GM23248 (cell line): Measurements from ENCODE around the gene OMA1. TPM values are rescaled to one million over a fixed set of nuclear protein-coding genes. Genes with fewer than 3 reads are reported as not detected.

Source experiments
- DNase-seq: peaks from one replicate; pipeline ENCODE4 v3.0.0-alpha.2; 2015
- H2AFZ ChIP-seq: fragments of 200-600 bp; sonication (generic); 2 replicates; pipeline ENCODE4 v1.6.1; 2016; ENCODE audit warnings: antibody characterized with exemption
- H3F3A ChIP-seq: fragments of 200-600 bp; sonication (generic); 2 replicates; pipeline ENCODE4 v1.6.1; 2016; ENCODE audit warnings: mild to moderate bottlenecking, antibody characterized with exemption, mixed run types; ENCODE audit not compliant: insufficient read depth
- H3K27ac ChIP-seq: fragments of 200-600 bp; sonication (generic); 2 replicates; pipeline ENCODE4 v1.5.1; 2016; ENCODE audit warnings: mild to moderate bottlenecking
- H3K27me3 ChIP-seq: fragments of 200-600 bp; sonication (generic); replicated peaks from 2 replicates; pipeline ENCODE4 v1.6.1; 2016; ENCODE audit warnings: mild to moderate bottlenecking; ENCODE audit not compliant: insufficient read depth
- H3K36me3 ChIP-seq: fragments of 200-600 bp; sonication (generic); 2 replicates; pipeline ENCODE4 v1.6.1; 2016; ENCODE audit warnings: low read depth, mild to moderate bottlenecking
- H3K4me1 ChIP-seq: fragments of 200-600 bp; sonication (generic); 2 replicates; pipeline ENCODE4 v1.6.1; 2016; ENCODE audit warnings: mild to moderate bottlenecking; ENCODE audit not compliant: insufficient read depth
- H3K4me2 ChIP-seq: fragments of 200-600 bp; sonication (generic); one replicate; pipeline ENCODE4 v1.6.1; 2016; ENCODE audit warnings: mild to moderate bottlenecking; ENCODE audit not compliant: unreplicated experiment
- H3K4me3 ChIP-seq: fragments of 200-600 bp; sonication (generic); 2 replicates; pipeline ENCODE4 v1.5.1; 2016; ENCODE audit warnings: mild to moderate bottlenecking
- H3K79me2 ChIP-seq: fragments of 200-600 bp; sonication (generic); 2 replicates; pipeline ENCODE4 v1.6.1; 2016; ENCODE audit warnings: mild to moderate bottlenecking; ENCODE audit not compliant: insufficient read depth
- H3K9ac ChIP-seq: fragments of 200-600 bp; sonication (generic); 2 replicates; pipeline ENCODE4 v1.6.1; 2016; ENCODE audit warnings: mild to moderate bottlenecking
- H3K9me2 ChIP-seq: fragments of 200-600 bp; sonication (generic); 2 replicates; pipeline ENCODE4 v1.6.1; 2016; ENCODE audit warnings: mixed run types, mild to moderate bottlenecking, moderate library complexity; ENCODE audit not compliant: insufficient read depth
- H3K9me3 ChIP-seq: fragments of 200-600 bp; sonication (generic); one replicate; pipeline ENCODE4 v1.6.1; 2017; ENCODE audit warnings: low read depth
- H4K20me1 ChIP-seq: fragments of 200-600 bp; sonication (generic); 2 replicates; pipeline ENCODE4 v1.6.0; 2016; ENCODE audit not compliant: insufficient read depth
- EZH2 ChIP-seq: fragments of 200-600 bp; sonication (generic); IDR thresholded peaks from 2 replicates; pipeline ENCODE4 v1.6.1; 2018; ENCODE audit warnings: antibody characterized with exemption, mild to moderate bottlenecking; ENCODE audit not compliant: insufficient read depth, poor library complexity, severe bottlenecking
- EZH2phosphoT487 ChIP-seq: fragments of 200-600 bp; sonication (generic); IDR thresholded peaks from 2 replicates; pipeline ENCODE4 v1.6.1; 2018; ENCODE audit warnings: antibody characterized with exemption, moderate library complexity, mild to moderate bottlenecking, low read depth; ENCODE audit not compliant: insufficient read depth
- WGBS, 2 experiments: methylation state at CpG; one replicate each; pipeline ENCODE4 v1.1.6; 2015 to 2017; ENCODE audit warnings: low lambda C conversion rate in 2 of 2, low coverage in 1 of 2; ENCODE audit errors: missing lambda C conversion rate in 2 of 2; 5-methylcytosine and 5-hydroxymethylcytosine counted together
- in situ Hi-C: fragments of 300-500 bp; cut with MboI; formaldehyde crosslinking; loops from 2 replicates; pipeline ENCODE4 v1.15.0; 2020
- polyA plus RNA-seq: library from polyadenylated mRNA; unstranded; fragments of >200 nt; fragmentation: Nextera tagmentation; extraction: Ambion mirVana; gene quantifications from 2 replicates; pipeline ENCODE4 v1.2.1, GENCODE V29; 2016
- total RNA-seq: library from RNA; depleted of rRNA; stranded (reverse); fragments of >200 nt; shearing (Covaris generic); gene quantifications from 2 replicates; pipeline ENCODE4 v1.2.3, GENCODE V29; 2014

OMA1 gene
- total and polyA plus RNA-seq, 2 experiments from 2014 or later, result 13.2 to 14.0 TPM

GRCh38 chr1:58440696-58441095, 105.8 kb downstream of the OMA1 start:
- 0 out of 2 replicates have a peak, but pooled peaks cover 5% of the 10 kb centered on the region for H3F3A ChIP-seq
- no peaks in the 10 kb centered on the region for H3K9me3 ChIP-seq
- no peak overlapping the region for H3K9ac ChIP-seq
- no peak overlapping the region for H3K4me3 ChIP-seq
- no peak for TF ChIP-seq EZH2
- H3K4me2 ChIP-seq, result no peak overlapping the region
- 76 to 86% methylated on average over 5 of the region's 5 CpGs for WGBS, 2 experiments
- no peak for DNase-seq
- H3K9me2 ChIP-seq, result no peaks in the 10 kb centered on the region
- H2AFZ ChIP-seq, result no peak overlapping the region
- H3K27ac ChIP-seq, result no peak overlapping the region
- H3K27me3 ChIP-seq, result no peaks in the 10 kb centered on the region
- in situ Hi-C loops, result no loop called here
- no peaks in the 10 kb centered on the region; the same call in 1 of the 2 replicates for H3K4me1 ChIP-seq
- H3K36me3 ChIP-seq, result no peaks in the 10 kb centered on the region
- H3K79me2 ChIP-seq, result no peaks in the 10 kb centered on the region
- no peaks in the 10 kb centered on the region for H4K20me1 ChIP-seq

GRCh38 chr1:58439946-58440345, 106.6 kb downstream of the OMA1 start:
- Histone ChIP-seq H3K4me1 (peaks cover under 1% of the 10 kb centered on the region; the same call in 1 of the 2 replicates), H3F3A (0 out of 2 replicates have a peak, but pooled peaks cover 5% of the 10 kb centered on the region), H3K4me3 (no peak overlapping the region), H3K4me2 (no peak overlapping the region), H3K9ac (no peak overlapping the region), H4K20me1 (no peaks in the 10 kb centered on the region), H3K9me3 (no peaks in the 10 kb centered on the region), H2AFZ (no peak overlapping the region), H3K36me3 (no peaks in the 10 kb centered on the region), H3K27me3 (no peaks in the 10 kb centered on the region), H3K9me2 (no peaks in the 10 kb centered on the region), H3K27ac (no peak overlapping the region), H3K79me2 (no peaks in the 10 kb centered on the region)
- 41 to 54% methylated on average over 4 of the region's 4 CpGs for WGBS, 2 experiments
- peak; percentile 34 for DNase-seq
- no peak for TF ChIP-seq EZH2phosphoT487
- no peak for TF ChIP-seq EZH2
- in situ Hi-C loops, result no loop called here

GRCh38 chr1:58438468-58438867, 108.1 kb downstream of the OMA1 start:
- no peaks in the 10 kb centered on the region for H4K20me1 ChIP-seq
- TF ChIP-seq EZH2 (no peak), EZH2phosphoT487 (no peak)
- no peaks in the 10 kb centered on the region for H3K27me3 ChIP-seq
- no peaks in the 10 kb centered on the region for H3K9me3 ChIP-seq
- H3K36me3 ChIP-seq, result no peaks in the 10 kb centered on the region
- H3K4me1 ChIP-seq, result peaks cover 14% of the 10 kb centered on the region
- 61 to 67% methylated on average over 6 of the region's 6 CpGs for WGBS, 2 experiments
- H3F3A ChIP-seq, result peaks cover 10% of the 10 kb centered on the region; the same call in 1 of the 2 replicates
- no peak overlapping the region for H3K27ac ChIP-seq
- H3K79me2 ChIP-seq, result no peaks in the 10 kb centered on the region
- DNase-seq, result no peak
- H3K9me2 ChIP-seq, result no peaks in the 10 kb centered on the region
- no peak overlapping the region for H2AFZ ChIP-seq
- H3K4me3 ChIP-seq, result no peak overlapping the region
- no peak overlapping the region for H3K9ac ChIP-seq
- in situ Hi-C loops, result no loop called here
- H3K4me2 ChIP-seq, result no peak overlapping the region

GRCh38 chr1:58437623-58438022, 108.9 kb downstream of the OMA1 start:
- Histone ChIP-seq H3K36me3 (no peaks in the 10 kb centered on the region), H3F3A (peaks cover 16% of the 10 kb centered on the region), H3K9me2 (no peaks in the 10 kb centered on the region), H3K4me3 (no peak overlapping the region), H2AFZ (no peak overlapping the region), H3K9me3 (no peaks in the 10 kb centered on the region), H3K4me2 (no peak overlapping the region), H3K79me2 (no peaks in the 10 kb centered on the region), H3K27ac (no peak overlapping the region), H3K4me1 (peaks cover 23% of the 10 kb centered on the region), H3K9ac (no peak overlapping the region), H4K20me1 (no peaks in the 10 kb centered on the region), H3K27me3 (no peaks in the 10 kb centered on the region)
- TF ChIP-seq EZH2phosphoT487, result no peak
- no peak for TF ChIP-seq EZH2
- in situ Hi-C loops, result no loop called here
- WGBS, 2 experiments, result 44 to 56% methylated on average over 3 of the region's 3 CpGs
- no peak for DNase-seq
